ENCODE results near the gene PPFIA4.

DNA sequence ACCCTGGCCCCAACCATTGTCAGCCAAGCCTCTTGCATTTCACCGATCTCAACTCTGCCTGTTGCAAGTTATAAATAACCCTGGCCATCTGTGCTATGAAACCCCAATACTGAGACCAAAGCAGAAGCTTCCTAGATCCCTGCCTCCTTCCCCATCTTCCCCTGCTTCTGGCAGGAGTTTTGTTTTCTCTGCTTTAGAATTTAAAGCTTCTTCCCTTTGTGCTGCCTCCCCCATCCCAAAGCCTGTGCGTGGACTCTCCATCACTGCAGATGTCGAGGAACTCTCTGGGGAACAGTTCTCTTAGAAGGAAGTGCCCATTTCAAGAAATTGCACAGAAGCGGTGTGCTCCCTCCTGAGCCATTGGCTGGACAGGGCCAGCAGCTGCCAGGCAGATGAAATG lies 76.9 kb downstream of the PPFIA4 start:
- TF ChIP-seq ZFX (IDR thresholded peaks at IDR 0.05; ENCODE audit: borderline replicate concordance), result no peak
- TF ChIP-seq, protein P1, sequence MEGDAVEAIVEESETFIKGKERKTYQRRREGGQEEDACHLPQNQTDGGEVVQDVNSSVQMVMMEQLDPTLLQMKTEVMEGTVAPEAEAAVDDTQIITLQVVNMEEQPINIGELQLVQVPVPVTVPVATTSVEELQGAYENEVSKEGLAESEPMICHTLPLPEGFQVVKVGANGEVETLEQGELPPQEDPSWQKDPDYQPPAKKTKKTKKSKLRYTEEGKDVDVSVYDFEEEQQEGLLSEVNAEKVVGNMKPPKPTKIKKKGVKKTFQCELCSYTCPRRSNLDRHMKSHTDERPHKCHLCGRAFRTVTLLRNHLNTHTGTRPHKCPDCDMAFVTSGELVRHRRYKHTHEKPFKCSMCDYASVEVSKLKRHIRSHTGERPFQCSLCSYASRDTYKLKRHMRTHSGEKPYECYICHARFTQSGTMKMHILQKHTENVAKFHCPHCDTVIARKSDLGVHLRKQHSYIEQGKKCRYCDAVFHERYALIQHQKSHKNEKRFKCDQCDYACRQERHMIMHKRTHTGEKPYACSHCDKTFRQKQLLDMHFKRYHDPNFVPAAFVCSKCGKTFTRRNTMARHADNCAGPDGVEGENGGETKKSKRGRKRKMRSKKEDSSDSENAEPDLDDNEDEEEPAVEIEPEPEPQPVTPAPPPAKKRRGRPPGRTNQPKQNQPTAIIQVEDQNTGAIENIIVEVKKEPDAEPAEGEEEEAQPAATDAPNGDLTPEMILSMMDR (IDR thresholded peaks at IDR 0.05), result no peak

Measured in 22Rv1 (cell line).